GM10266 (cell line): ENCODE measurements around the gene KCNQ1OT1.

ENCODE experiments used
- DNase-seq: peaks from one replicate; pipeline ENCODE4 v3.0.0; 2012; ENCODE audit errors: extremely low spot score
- CTCF ChIP-seq: IDR thresholded peaks from 2 replicates; pipeline ENCODE4 v1.5.1; 2012; ENCODE audit warnings: mild to moderate bottlenecking, low read depth; ENCODE audit not compliant: control insufficient read depth, insufficient read depth; ENCODE audit errors: missing control alignments

KCNQ1OT1 gene

GRCh38 chr11:2558397-2558796, 141.4 kb downstream of the KCNQ1OT1 start:
- no peak for TF ChIP-seq CTCF
- DNase-seq: no peak
